Prostate gland (tissue), 2 donors: ENCODE data around the gene GNPTAB.

Experiments
- CTCF ChIP-seq, 4 experiments: fragments of 200-600 bp in 2 of 4; fragments of 450-650 bp in 2 of 4; sonication (generic) in 2 of 4; IDR thresholded peaks; 1 replicate in 3 of 4; 2 replicates in 1 of 4; pipeline ENCODE4 v1.5.1; 2016 to 2019; ENCODE audit warnings: antibody characterized with exemption in 4 of 4, mild to moderate bottlenecking in 2 of 4, moderate library complexity in 2 of 4
- POLR2A ChIP-seq: fragments of 450-650 bp; IDR thresholded peaks from one replicate; pipeline ENCODE4 v1.6.1; 2016; ENCODE audit warnings: antibody characterized with exemption, mild to moderate bottlenecking
- POLR2AphosphoS5 ChIP-seq: sonication (generic); formaldehyde crosslinking; IDR thresholded peaks from one replicate; pipeline ENCODE4 v1.6.1; 2017; ENCODE audit warnings: antibody characterized with exemption

GRCh38 chr12:101747697-101748096 is 83.1 kb downstream of the GNPTAB start:
- TF ChIP-seq CTCF (IDR thresholded peaks at IDR 0.05) (no peak), POLR2AphosphoS5 (no peak), POLR2A (no peak)
